Measurements from ENCODE around the gene HCFC1.

- no peak for TF ChIP-seq ZNF512 (tag; IDR thresholded peaks at IDR 0.05)
- TF ChIP-seq HNRNPUL1 (IDR thresholded peaks at IDR 0.05; ENCODE audit: low read length), result no peak
- no peak for TF ChIP-seq CTCF (IDR thresholded peaks at IDR 0.05 in 2 of 3, conservative IDR thresholded peaks at IDR 0.05 in 1 of 3; ENCODE audit: insufficient read depth in 2 of 3, low read depth in 1 of 3, low read length in 3 of 3)
- no peak for TF ChIP-seq TBL1XR1 (IDR thresholded peaks at IDR 0.05; ENCODE audit: low read length in 2 of 2)
- TF ChIP-seq MAFF (IDR thresholded peaks at IDR 0.05; ENCODE audit: low read length), result no peak
- TF ChIP-seq NONO (IDR thresholded peaks at IDR 0.05; ENCODE audit: low read depth in 2 of 2, low read length in 1 of 2), result no peak
- TF ChIP-seq MEF2A (IDR thresholded peaks at IDR 0.05; ENCODE audit: control insufficient read depth, low read depth, low read length), result no peak
Measured at GRCh38 chrX:153967536-153968224, 3.9 kb downstream of the HCFC1 start.
